Endothelial cell of umbilical vein (primary cell): ENCODE measurements around the gene ATP4A. TPM values are rescaled to one million over a fixed set of nuclear protein-coding genes. Genes with fewer than 3 reads are reported as not detected.

ENCODE experiments used
- BruUV-seq: library from RNA; stranded (reverse); fragments of 400-500 nt; replicated peaks from 2 replicates; lab custom pipeline; 2021; lab: Mats Ljungman, UMichigan
- CTCF ChIA-PET: fragments of 300-600, 350-600 bp; sonication (Branson Sonifier 250); formaldehyde crosslinking; loops from one replicate; lab custom pipeline; 2021; ENCODE audit warnings: antibody characterized with exemption, inconsistent platforms; lab: Charles Lee
- POLR2A ChIA-PET: fragments of 300-600, 350-600 bp; sonication (Branson Sonifier 250); formaldehyde crosslinking; loops from one replicate; lab custom pipeline; 2021; ENCODE audit warnings: antibody characterized with exemption, inconsistent platforms; lab: Charles Lee
- DNase-seq: peaks from one replicate; pipeline ENCODE4 v3.0.0-alpha.2; 2011; ENCODE audit warnings: low read depth, low spot score
- FAIRE-seq: peaks from 2 replicates; lab custom pipeline; 2011; peaks lifted over from hg19 to GRCh38; lab: Jason Lieb, UNC
- H2AFZ ChIP-seq: 2 replicates; pipeline ENCODE4 v1.6.0; 2012; ENCODE audit warnings: low read depth, low read length, control low read depth, inconsistent platforms
- H3K27ac ChIP-seq: 2 replicates; pipeline ENCODE4 v1.5.1; 2011; ENCODE audit warnings: low read depth, mild to moderate bottlenecking, control low read depth, low read length, moderate library complexity; ENCODE audit not compliant: insufficient read depth
- H3K27me3 ChIP-seq, 2 experiments: 2 replicates each; pipeline versions ENCODE4 v1.6.0 to v1.6.1; 2011; ENCODE audit warnings: low read length in 2 of 2, mixed read lengths in 1 of 2; ENCODE audit not compliant: control insufficient read depth in 2 of 2, insufficient read depth in 2 of 2
- H3K36me3 ChIP-seq, 2 experiments: 2 replicates in 1 of 2; 3 replicates in 1 of 2; pipeline ENCODE4 v1.5.1; 2011; ENCODE audit warnings: low read length in 2 of 2, mild to moderate bottlenecking in 1 of 2, moderate library complexity in 1 of 2; ENCODE audit not compliant: control insufficient read depth in 2 of 2, insufficient read depth in 2 of 2; ENCODE audit errors: extremely low read depth in 1 of 2
- H3K4me1 ChIP-seq: 3 replicates; pipeline ENCODE4 v1.5.1; 2011; ENCODE audit warnings: mild to moderate bottlenecking, low read length; ENCODE audit not compliant: control insufficient read depth, insufficient read depth; ENCODE audit errors: extremely low read depth
- H3K4me2 ChIP-seq: 2 replicates; pipeline ENCODE4 v1.6.1; 2011; ENCODE audit warnings: low read length, control low read depth, mixed read lengths; ENCODE audit not compliant: insufficient read depth
- H3K4me3 ChIP-seq, 3 experiments: fragments of 200-600 bp in 1 of 3; sonication (generic), shearing (Covaris generic) in 1 of 3; replicated peaks in 1 of 3; 2 replicates each; pipeline ENCODE4 v1.5.1; 2011 to 2016; ENCODE audit warnings: control low read depth in 3 of 3, low read length in 3 of 3, mild to moderate bottlenecking in 2 of 3, inconsistent platforms in 1 of 3, low read depth in 1 of 3, moderate library complexity in 1 of 3; ENCODE audit not compliant: insufficient read depth in 1 of 3
- H3K79me2 ChIP-seq: 2 replicates; pipeline ENCODE4 v1.6.0; 2012; ENCODE audit warnings: low read length, inconsistent platforms; ENCODE audit not compliant: control insufficient read depth, insufficient read depth
- H3K9ac ChIP-seq: replicated peaks from 2 replicates; pipeline ENCODE3; 2011; ENCODE audit warnings: low read length, control low read depth; ENCODE audit not compliant: insufficient read depth; ENCODE audit errors: extremely low read depth
- H3K9me1 ChIP-seq: replicated peaks from 3 replicates; pipeline ENCODE4 v1.6.0; 2011; ENCODE audit warnings: mild to moderate bottlenecking, low read length; ENCODE audit not compliant: control insufficient read depth, insufficient read depth; ENCODE audit errors: extremely low read depth
- H3K9me3 ChIP-seq: replicated peaks from 2 replicates; pipeline ENCODE4 v1.5.1; 2012; ENCODE audit warnings: low read length, inconsistent platforms; ENCODE audit not compliant: control insufficient read depth, insufficient read depth
- H4K20me1 ChIP-seq: replicated peaks from 2 replicates; pipeline ENCODE3; 2011; ENCODE audit warnings: mild to moderate bottlenecking, low read length; ENCODE audit not compliant: control insufficient read depth, insufficient read depth; ENCODE audit errors: extremely low read depth
- EZH2 ChIP-seq: IDR thresholded peaks from 2 replicates; pipeline ENCODE4 v1.6.1; 2012; ENCODE audit warnings: borderline replicate concordance, low read depth, mild to moderate bottlenecking, moderate library complexity, low read length, inconsistent platforms; ENCODE audit not compliant: severe bottlenecking
- FOS ChIP-seq: IDR thresholded peaks from 2 replicates; pipeline ENCODE4 v1.6.1; 2011; ENCODE audit warnings: mild to moderate bottlenecking, low read length, moderate library complexity, borderline replicate concordance; ENCODE audit not compliant: insufficient read depth
- GATA2 ChIP-seq: IDR thresholded peaks from 2 replicates; pipeline ENCODE4 v1.7.0; 2011; ENCODE audit warnings: low read depth, mild to moderate bottlenecking, moderate library complexity, mixed read lengths, low read length; ENCODE audit not compliant: insufficient read length, insufficient read depth
- JUN ChIP-seq: IDR thresholded peaks from 2 replicates; pipeline ENCODE4 v1.6.1; 2011; ENCODE audit warnings: borderline replicate concordance, low read depth; ENCODE audit not compliant: insufficient read length, insufficient read depth
- MYC ChIP-seq: IDR thresholded peaks from one replicate; pipeline ENCODE4 v1.6.1; 2011; ENCODE audit warnings: mild to moderate bottlenecking, low read depth, low read length
- POLR2A ChIP-seq: IDR thresholded peaks from 2 replicates; pipeline ENCODE4 v1.6.1; 2012; ENCODE audit warnings: low read depth, mild to moderate bottlenecking, control low read depth, low read length
- POLR2AphosphoS5 ChIP-seq: IDR thresholded peaks from 2 replicates; pipeline ENCODE4 v1.6.1; 2012; ENCODE audit warnings: low read depth, mild to moderate bottlenecking, control low read depth, low read length, moderate library complexity; ENCODE audit not compliant: insufficient read depth
- dilution Hi-C: fragments of 300-500 bp; cut with MboI; formaldehyde crosslinking; loops from one replicate; pipeline ENCODE4 v1.15.0; 2019; ENCODE audit warnings: low sequenced_read_pairs; ENCODE audit not compliant: extremely low pct_ligation_motif_present
- intact Hi-C: fragments of 100-400 bp; cut with micrococcal nuclease; formaldehyde crosslinking; loops from one replicate; pipeline ENCODE4 v1.10.0; 2022
- polyA plus RNA-seq, 4 experiments: library from polyadenylated mRNA; depleted of rRNA in 3 of 4; stranded (reverse) in 3 of 4; unstranded in 1 of 4; fragments of >200 nt; gene quantifications; 2 replicates each; pipeline versions ENCODE4 v1.2.1 to v1.2.3, GENCODE V29; 2011 to 2012; ENCODE audit warnings: missing spikeins in 1 of 4
- total RNA-seq: library from RNA; stranded (reverse); gene quantifications from 2 replicates; pipeline ENCODE4 v1.2.3, GENCODE V29; 2021
- TF ChIP-seq, protein P1 (sequence below), 2 donors: IDR thresholded peaks; 1 replicate in 1 of 2; 2 replicates in 1 of 2; pipeline ENCODE4 v1.5.1; 2011; ENCODE audit warnings: low read length in 2 of 2, mild to moderate bottlenecking in 2 of 2, moderate library complexity in 2 of 2, control low read depth in 1 of 2, inconsistent platforms in 1 of 2, low read depth in 1 of 2; ENCODE audit not compliant: insufficient read depth in 1 of 2; ENCODE audit errors: extremely low read depth in 1 of 2
- TF ChIP-seq, protein P2 (sequence below): IDR thresholded peaks from 2 replicates; pipeline ENCODE4 v1.6.1; 2011; ENCODE audit not compliant: insufficient read depth, insufficient read length

ATP4A gene
- total and polyA plus RNA-seq, 2 donors (not counting 3 experiments of a cell fraction or from before 2014, with no cell fraction given): not detected

DNA sequence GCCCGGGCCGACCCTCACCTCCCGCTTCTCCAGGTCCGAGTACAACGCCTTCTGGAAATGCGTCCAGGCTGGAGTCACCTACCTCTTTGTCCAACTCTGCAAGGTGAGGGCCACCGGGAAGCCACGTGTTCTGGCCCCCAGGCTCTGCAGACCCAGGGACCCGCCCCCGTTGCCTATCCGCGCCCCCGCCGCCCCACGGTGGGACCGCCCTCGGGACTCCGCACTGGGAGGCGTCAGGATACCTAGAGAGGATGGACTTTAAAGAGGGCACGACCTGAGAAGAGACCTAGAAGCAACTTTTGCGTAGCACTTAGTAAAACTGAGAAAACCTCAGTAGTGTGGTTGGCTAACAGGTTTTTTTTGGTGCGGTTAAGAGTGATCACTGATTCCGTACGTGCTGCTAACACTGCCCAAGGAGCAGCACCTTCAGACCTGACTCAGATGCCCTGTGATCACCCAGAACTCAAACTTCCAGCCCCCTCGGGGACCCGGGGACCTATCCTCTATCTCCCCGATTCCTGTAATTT, 17.5 kb downstream of the ATP4A start:
- Histone ChIP-seq H3K9me3 (no peaks in the 10 kb centered on the region), H3K36me3 (no peaks in the 10 kb centered on the region), H3K27ac (peak overlapping the region; percentile 79), H3K4me2 (peak overlapping the region; percentile 88), H3K27me3 (no peaks in the 10 kb centered on the region), H3K4me3 (peak overlapping the region; percentile 77 to 88 (median 88)), H4K20me1 (no peaks in the 10 kb centered on the region), H3K9ac (peak overlapping the region; percentile 87), H3K4me1 (peaks cover 16% of the 10 kb centered on the region), H3K9me1 (no peaks in the 10 kb centered on the region), H2AFZ (peak overlapping the region; percentile 81), H3K79me2 (peaks cover 15% of the 10 kb centered on the region)
- dilution Hi-C loops (no loop called here), intact Hi-C loops (loop anchor here (1.0 to 5.0 kb wide), 4 partner anchors 66 to 385 kb away; partner anchors contain the start of genes HAUS5 and RBM42)
- no peak for FAIRE-seq
- POLR2A ChIA-PET: no interaction called here
- no peak for DNase-seq
- TF ChIP-seq EZH2 (no peak), POLR2A (no peak)
- BruUV-seq: no TSS peak
- CTCF ChIA-PET: no interaction called here

DNA sequence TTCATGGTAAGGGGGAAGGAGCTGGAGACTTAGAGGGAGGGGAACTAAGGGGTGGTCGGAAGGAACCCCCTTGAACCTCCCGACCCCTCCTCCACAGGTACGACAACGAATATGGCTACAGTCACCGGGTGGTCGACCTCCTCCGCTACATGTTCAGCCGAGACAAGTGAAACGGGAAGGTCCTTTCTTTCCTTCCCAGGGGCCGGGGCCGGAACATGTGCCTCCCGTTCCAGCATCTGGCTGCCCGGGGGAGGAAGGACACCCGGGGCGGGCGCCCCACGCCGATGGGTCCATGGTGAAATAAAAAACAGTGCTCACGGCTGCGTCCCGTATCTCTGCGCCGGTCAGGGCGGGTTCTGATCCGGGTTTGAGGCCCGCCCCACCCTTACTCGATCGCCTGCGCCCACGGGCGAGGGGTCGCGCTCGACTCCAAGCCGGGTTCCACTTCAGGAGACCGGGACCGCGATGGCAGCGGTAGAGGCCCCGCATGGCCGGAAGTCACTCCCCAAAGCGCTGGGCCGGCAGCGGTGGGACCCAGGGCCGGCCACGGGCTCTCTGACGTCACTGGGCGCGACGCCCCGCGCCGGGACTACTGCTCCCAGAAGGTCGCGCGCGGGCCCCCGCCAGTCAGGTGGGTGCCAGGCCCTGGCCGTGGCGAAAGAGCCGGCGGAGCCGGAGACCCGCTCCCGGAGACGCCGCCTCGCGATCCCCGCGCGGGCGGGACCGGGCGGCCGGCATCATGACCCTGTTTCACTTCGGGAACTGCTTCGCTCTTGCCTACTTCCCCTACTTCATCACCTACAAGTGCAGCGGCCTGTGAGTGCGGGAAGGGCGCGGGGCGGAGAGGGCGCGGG, 18.2 kb downstream of the ATP4A start, which contains the start of gene TMEM147:
TSS of gene TMEM147 (plus strand) at position 626 of the 854 bp plus-strand sequence. CDS start at position 740, 114 bp downstream.
- intact Hi-C loops (loop anchor here (1.0 to 5.0 kb wide), 4 partner anchors 67 to 386 kb away; partner anchors contain the start of genes HAUS5 and RBM42), dilution Hi-C loops (no loop called here)
- peak; percentile 82 for DNase-seq
- Histone ChIP-seq H3K27ac (peak within 1 kb of the TSS; percentile 79), H3K9ac (peak within 1 kb of the TSS; percentile 87), H3K4me2 (peak within 1 kb of the TSS; percentile 88), H3K79me2 (peaks cover 15% of the 10 kb centered on the region), H3K9me1 (no peaks in the 10 kb centered on the region), H4K20me1 (no peaks in the 10 kb centered on the region), H2AFZ (peak within 1 kb of the TSS; percentile 81), H3K9me3 (no peaks in the 10 kb centered on the region), H3K36me3 (no peaks in the 10 kb centered on the region), H3K4me1 (peaks cover 16% of the 10 kb centered on the region), H3K27me3 (no peaks in the 10 kb centered on the region), H3K4me3 (peak within 1 kb of the TSS; percentile 77 to 88 (median 88))
- BruUV-seq: TSS peak; percentile 83
- CTCF ChIA-PET: interaction anchor here (1.0 kb wide), 1 partner anchor 35 kb away, joined by 4 read pairs; no protein-coding TSS in a partner anchor
- TF ChIP-seq EZH2 (no peak), JUN (no peak), POLR2AphosphoS5 (peak; percentile 78), FOS (no peak), MYC (peak; percentile 67), GATA2 (no peak), POLR2A (peak; percentile 87)
- TF ChIP-seq, protein P1, sequence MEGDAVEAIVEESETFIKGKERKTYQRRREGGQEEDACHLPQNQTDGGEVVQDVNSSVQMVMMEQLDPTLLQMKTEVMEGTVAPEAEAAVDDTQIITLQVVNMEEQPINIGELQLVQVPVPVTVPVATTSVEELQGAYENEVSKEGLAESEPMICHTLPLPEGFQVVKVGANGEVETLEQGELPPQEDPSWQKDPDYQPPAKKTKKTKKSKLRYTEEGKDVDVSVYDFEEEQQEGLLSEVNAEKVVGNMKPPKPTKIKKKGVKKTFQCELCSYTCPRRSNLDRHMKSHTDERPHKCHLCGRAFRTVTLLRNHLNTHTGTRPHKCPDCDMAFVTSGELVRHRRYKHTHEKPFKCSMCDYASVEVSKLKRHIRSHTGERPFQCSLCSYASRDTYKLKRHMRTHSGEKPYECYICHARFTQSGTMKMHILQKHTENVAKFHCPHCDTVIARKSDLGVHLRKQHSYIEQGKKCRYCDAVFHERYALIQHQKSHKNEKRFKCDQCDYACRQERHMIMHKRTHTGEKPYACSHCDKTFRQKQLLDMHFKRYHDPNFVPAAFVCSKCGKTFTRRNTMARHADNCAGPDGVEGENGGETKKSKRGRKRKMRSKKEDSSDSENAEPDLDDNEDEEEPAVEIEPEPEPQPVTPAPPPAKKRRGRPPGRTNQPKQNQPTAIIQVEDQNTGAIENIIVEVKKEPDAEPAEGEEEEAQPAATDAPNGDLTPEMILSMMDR (IDR thresholded peaks at IDR 0.05; ENCODE audit: extremely low read depth in 1 of 2, insufficient read depth in 1 of 2, low read depth in 1 of 2, low read length in 2 of 2): no peak
- TF ChIP-seq, protein P2, sequence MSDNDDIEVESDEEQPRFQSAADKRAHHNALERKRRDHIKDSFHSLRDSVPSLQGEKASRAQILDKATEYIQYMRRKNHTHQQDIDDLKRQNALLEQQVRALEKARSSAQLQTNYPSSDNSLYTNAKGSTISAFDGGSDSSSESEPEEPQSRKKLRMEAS: no peak
- peak; percentile 88 for FAIRE-seq
- POLR2A ChIA-PET: no interaction called here
